HG03196 (cell line): ENCODE measurements around the gene RXRA.
A peak's percentile ranks its signal among the peaks of the same experiment; 100 is the strongest.

ENCODE experiments used
- ATAC-seq: cut with Tn5 transposase; IDR thresholded peaks from one replicate; pipeline ENCODE4 v1.9.1; 2021; ENCODE audit not compliant: unreplicated experiment

The RXRA gene

GRCh38 chr9:134442486-134443173, 116.4 kb downstream of the RXRA start:
- ATAC-seq: no peak

DNA sequence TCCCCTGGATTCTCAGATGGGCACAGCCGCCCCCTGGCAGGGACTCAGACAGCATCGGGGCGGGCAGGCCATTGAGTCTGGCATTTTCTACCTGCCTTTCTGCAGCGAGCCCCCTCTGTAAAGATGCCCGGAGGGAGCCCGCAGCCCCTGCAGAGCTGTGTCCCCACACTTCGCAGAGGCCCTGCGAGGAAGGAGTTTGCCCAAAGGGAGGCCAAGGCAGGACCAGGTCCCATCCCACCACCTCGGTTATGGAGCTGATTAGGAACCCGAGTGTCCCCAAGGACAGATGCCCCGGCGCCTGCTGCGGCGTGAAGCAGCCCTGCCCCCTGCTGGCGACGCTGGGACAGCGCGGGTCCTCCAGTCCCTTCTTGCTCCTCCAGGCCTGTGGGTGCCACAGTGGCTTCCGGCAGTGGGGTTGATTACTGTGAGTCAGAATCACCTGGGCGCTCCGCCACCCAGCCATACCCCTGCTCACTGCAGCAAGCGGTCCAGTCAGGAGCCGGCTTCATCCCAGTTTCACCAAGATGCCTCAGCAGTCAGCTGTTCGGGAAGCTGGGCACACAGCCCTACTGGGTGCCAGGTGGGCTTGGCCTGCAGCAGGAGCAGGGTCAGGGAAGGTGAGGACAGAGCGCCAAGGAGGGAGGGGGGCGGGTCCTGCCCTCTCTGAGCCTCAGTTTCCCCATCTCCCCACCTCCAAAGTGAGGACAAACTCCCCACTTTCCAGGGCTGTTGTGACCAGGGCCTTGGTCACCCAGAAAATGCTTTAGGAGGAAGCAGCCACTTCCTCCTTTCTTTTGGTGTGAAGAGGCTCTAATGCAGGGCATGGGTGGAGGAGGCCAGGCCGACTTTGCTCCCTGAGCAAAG, 117.2 kb downstream of the RXRA start:
- peak; percentile 79 for ATAC-seq

DNA sequence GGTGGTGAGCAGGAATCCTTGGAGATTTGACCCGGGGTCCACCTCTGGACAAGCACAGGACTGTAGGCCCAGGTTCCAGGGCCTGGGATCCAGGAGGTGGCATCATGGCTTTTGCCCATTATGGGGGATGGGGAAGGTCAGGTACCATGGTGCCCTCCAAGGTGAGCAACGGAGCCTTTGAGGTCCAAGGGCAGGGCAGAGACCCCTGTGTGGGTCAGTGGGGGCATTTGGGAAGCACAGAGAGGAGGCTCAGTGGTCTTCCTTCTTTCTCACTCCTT, 117.7 kb downstream of the RXRA start:
- ATAC-seq: no peak

GRCh38 chr9:134445000-134445399, 118.7 kb downstream of the RXRA start:
- no peak for ATAC-seq

GRCh38 chr9:134449180-134449916, 123.1 kb downstream of the RXRA start:
- peak; percentile 88 for ATAC-seq

GRCh38 chr9:134451700-134452458, 125.6 kb downstream of the RXRA start:
- ATAC-seq: no peak

- ATAC-seq: no peak
Observed at GRCh38 chr9:134452728-134453127, 126.5 kb downstream of the RXRA start.

DNA sequence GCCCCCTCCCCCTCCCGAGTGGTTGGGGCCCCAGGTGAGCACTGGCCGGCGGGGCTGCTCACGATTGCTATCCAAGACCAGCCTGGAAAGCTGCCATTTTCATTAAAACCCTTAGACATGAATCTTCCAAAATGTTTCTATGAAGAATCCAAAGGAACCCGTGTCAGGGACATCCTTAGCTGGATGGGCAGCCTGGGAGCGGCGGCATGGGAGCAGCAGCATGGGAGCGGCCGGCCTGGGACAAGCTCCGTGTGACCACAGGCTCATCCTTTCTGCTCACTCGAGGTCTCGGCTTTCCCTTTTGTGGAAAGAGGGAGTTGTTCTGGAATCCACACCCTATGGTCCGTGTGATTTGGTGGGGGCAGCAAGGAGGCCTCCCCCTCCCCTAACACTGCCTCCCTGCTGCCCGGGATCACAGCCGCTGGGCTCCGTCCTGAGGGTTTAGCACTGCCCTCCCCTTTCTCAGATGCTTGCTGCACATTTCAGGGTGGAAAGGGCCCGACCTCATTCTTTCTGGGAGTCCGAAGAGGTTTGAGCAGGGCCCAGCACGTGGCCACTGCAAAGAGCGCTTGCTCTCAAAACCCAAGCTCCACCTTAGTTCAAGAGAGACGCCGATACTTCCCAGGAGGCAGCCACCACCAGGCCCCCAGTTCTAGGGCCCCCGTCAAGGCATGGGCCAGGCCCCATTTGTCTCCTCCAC, 127.7 kb downstream of the RXRA start:
- ATAC-seq: no peak

DNA sequence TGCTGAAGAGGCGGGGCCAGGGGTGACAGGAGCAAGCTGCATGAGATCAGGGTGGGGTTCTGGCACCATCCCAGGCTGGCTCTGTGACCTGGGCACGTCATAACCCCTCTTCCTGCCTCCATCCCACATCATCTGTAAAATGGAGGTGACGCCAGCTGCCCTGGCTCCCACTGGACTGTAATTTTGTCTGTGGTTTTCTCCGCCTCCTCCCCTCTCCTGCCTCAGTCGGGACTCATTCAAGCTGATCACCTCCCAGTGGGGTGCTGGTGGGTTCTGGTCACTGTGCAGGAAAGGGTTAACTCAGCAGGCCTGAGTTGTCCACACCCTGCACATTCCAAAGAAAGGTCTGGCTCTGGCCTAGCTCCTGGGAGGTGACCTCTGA, 128.2 kb downstream of the RXRA start:
- ATAC-seq: no peak

DNA sequence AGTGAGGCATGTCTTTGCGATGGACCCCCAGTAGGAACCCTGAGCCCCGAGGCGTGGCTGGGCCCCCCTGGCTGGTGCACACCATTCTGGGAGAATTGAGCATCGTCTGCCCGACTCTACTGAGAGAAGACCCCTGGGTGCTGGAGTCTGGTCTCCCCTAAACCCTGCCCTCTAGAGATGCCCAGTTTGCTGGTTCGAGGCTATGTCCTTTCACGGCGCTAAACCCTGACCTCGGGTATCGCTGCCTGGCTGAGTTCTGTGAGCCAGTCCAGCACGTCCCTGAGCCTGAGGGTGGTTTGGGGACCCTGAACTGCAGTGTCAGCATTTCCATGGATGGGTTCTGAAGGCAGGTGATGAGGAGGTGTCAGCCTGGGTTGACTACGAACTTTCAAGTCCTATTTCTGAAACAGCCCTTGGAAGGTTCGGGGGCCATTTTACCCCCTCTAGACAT, 128.8 kb downstream of the RXRA start:
- no peak for ATAC-seq

DNA sequence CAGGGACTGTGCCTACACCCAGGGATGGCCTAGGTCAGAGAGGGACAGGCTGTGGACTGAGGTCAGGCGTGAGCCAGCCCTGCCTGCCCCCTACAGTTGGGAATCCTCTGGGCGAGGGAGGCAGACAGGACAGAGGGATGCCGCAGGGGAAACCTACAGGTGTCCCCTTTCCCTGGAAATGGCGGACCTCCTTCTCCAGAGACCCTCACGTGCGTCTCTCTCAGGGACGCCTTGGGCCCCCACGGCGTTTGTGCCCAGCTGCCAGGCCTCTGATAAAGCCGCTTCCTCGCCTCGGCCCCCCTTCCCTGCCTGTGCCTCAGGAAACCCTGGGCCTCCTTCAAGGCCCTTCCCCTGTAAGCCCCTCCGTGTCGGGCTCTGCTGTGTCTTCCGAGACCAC, 129.3 kb downstream of the RXRA start:
- ATAC-seq: no peak

- ATAC-seq: no peak
Observed at GRCh38 chr9:134455934-134456755, 129.9 kb downstream of the RXRA start.

- no peak for ATAC-seq
Observed at GRCh38 chr9:134456756-134457305, 130.6 kb downstream of the RXRA start.

- ATAC-seq: no peak
Observed at GRCh38 chr9:134457321-134458206, 131.3 kb downstream of the RXRA start.

DNA sequence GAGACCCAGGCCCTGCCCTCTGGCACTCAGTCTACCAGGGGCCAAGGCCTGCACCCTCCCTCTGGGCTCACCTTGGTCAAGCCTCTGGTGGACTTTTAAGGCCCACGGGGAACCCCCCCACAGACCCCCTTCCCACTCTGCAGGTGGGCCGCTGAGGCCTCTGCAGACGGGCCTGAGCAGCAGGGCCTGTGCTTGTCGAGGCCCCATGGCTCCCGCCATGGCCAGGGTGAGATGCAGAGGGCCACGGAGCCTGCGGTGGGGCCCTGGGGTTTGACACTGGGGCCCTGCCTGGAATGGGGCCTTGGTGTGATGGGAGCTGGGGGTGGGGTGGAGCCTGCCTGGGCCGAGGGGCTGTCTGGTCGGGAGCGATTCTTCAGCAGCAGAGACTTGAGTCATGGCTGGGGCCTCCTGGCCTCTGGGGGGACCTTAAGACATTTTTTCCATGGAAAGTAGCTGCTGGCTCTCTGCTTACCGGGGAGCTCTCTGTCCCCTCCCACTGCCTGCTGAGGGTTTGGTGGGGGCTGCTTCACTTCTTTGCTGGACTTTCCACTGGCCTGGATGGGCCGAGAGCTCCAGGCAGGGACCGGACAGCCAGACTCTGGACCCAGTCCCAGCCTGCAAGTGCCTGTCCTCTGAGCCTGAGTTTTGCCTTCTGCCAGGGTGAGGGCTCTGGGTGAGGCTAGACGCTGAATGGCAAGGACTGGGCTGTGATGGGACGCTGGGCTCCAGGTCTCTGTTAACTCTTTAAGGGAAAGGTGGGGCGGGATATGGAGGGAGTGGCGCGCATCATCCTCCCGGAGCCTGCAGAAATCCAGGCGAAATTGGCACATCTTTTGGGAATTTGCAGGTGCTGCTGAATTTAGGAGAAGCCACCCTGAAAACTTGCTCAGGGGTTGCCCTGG, 132.2 kb downstream of the RXRA start:
- ATAC-seq: no peak

GRCh38 chr9:134459164-134459563, 132.9 kb downstream of the RXRA start:
- ATAC-seq: no peak

DNA sequence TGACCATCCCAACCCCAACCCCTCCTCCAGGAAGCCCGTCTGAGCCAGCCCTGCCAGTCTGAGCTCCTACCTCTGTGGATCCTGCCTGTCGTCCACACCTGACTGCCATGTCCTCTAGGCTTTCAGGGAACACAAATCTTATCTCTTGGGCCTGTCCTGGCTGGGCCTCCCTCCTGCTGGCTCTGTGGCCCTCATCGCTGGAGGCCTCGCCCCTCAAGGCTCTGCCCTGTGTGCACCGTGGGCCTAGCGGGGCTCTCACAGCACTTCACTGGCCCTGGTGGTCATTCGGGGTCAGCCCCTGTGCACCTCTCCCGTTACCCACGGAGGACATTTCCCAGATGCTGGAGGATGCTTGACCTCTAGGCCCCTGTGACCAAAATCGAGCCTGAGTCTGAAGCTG, 133.3 kb downstream of the RXRA start:
- ATAC-seq: no peak
